WTC11 (cell line): ENCODE data around the gene ATXN7L3. TPM values are rescaled to one million over a fixed set of nuclear protein-coding genes. Genes with fewer than 3 reads are reported as not detected.

Experiments used
- ATAC-seq: fragments of 200-7000 bp; cut with Tn5 transposase; 2 replicates; pipeline ENCODE4 v1.10.0; 2021; ENCODE audit warnings: mild to moderate bottlenecking, moderate library complexity
- CTCF ChIA-PET: fragments of 300-600 bp; sonication (Branson Sonifier 250); formaldehyde crosslinking; loops from one replicate; lab custom pipeline; 2021; ENCODE audit warnings: antibody characterized with exemption; lab: Charles Lee
- POLR2A ChIA-PET: fragments of 350-600 bp; sonication (Branson Sonifier 250); formaldehyde crosslinking; loops from one replicate; lab custom pipeline; 2021; ENCODE audit warnings: antibody characterized with exemption; lab: Charles Lee
- DNase-seq: peaks from one replicate; pipeline ENCODE4 v3.0.0; 2021; ENCODE audit warnings: low spot score
- H3K27ac Mint-ChIP-seq: 2 replicates; pipeline ENCODE4 v1.8.0; 2021; ENCODE audit warnings: mixed read lengths
- H3K27me3 Mint-ChIP-seq: 2 replicates; pipeline ENCODE4 v1.8.0; 2021; ENCODE audit warnings: low read depth, mild to moderate bottlenecking, moderate library complexity, mixed read lengths
- H3K36me3 Mint-ChIP-seq: 2 replicates; pipeline ENCODE4 v1.8.0; 2021; ENCODE audit warnings: mixed read lengths
- H3K4me1 Mint-ChIP-seq: 2 replicates; pipeline ENCODE4 v1.8.0; 2022; ENCODE audit warnings: mixed read lengths
- H3K4me3 Mint-ChIP-seq: 2 replicates; pipeline ENCODE4 v1.8.0; 2021; ENCODE audit warnings: mild to moderate bottlenecking, moderate library complexity, mixed read lengths
- H3K9me3 Mint-ChIP-seq: 2 replicates; pipeline ENCODE4 v1.8.0; 2021; ENCODE audit warnings: mixed read lengths
- ATF2 ChIP-seq: sonication (generic); formaldehyde crosslinking; IDR thresholded peaks from 2 replicates; pipeline ENCODE4 v1.8.1; 2022; ENCODE audit warnings: low read depth, missing genetic modification reagents, borderline replicate concordance
- ATF3 ChIP-seq: sonication (generic); formaldehyde crosslinking; conservative IDR thresholded peaks from 2 replicates; pipeline ENCODE4 v1.8.1; 2022; ENCODE audit warnings: mild to moderate bottlenecking, missing genetic modification reagents
- ATF6 ChIP-seq: sonication (generic); formaldehyde crosslinking; IDR thresholded peaks from 2 replicates; pipeline ENCODE4 v1.8.1; 2023; ENCODE audit warnings: mild to moderate bottlenecking, missing genetic modification reagents
- CREB1 ChIP-seq: sonication (generic); formaldehyde crosslinking; IDR thresholded peaks from 2 replicates; pipeline ENCODE4 v1.8.0; 2023; ENCODE audit warnings: mild to moderate bottlenecking, missing genetic modification reagents
- FOXP4 ChIP-seq: sonication (generic); formaldehyde crosslinking; IDR thresholded peaks from 2 replicates; pipeline ENCODE4 v1.8.0; 2022; ENCODE audit warnings: mild to moderate bottlenecking, missing genetic modification reagents
- GTF2I ChIP-seq: fragments of 250-450 bp; sonication (Bioruptor Pico); conservative IDR thresholded peaks from 2 replicates; pipeline ENCODE4 v1.4.0; 2021; ENCODE audit warnings: mild to moderate bottlenecking
- IRF1 ChIP-seq: sonication (generic); formaldehyde crosslinking; IDR thresholded peaks from 2 replicates; pipeline ENCODE4 v1.8.0; 2023; ENCODE audit warnings: missing genetic modification reagents
- NFE2L1 ChIP-seq: sonication (generic); formaldehyde crosslinking; IDR thresholded peaks from 2 replicates; pipeline ENCODE4 v1.8.1; 2023; ENCODE audit warnings: missing genetic modification reagents
- SOX15 ChIP-seq: fragments of 250-450 bp; sonication (Bioruptor Pico); IDR thresholded peaks from 2 replicates; pipeline ENCODE4 v1.9.0; 2021; ENCODE audit warnings: mild to moderate bottlenecking
- SP1 ChIP-seq: sonication (generic); formaldehyde crosslinking; conservative IDR thresholded peaks from 2 replicates; pipeline ENCODE4 v1.8.1; 2022; ENCODE audit warnings: missing genetic modification reagents
- USF1 ChIP-seq: sonication (generic); formaldehyde crosslinking; IDR thresholded peaks from 2 replicates; pipeline ENCODE4 v1.8.0; 2022; ENCODE audit warnings: mild to moderate bottlenecking, missing genetic modification reagents
- ZBTB43 ChIP-seq: sonication (generic); formaldehyde crosslinking; IDR thresholded peaks from 2 replicates; pipeline ENCODE4 v1.8.1; 2023; ENCODE audit warnings: mild to moderate bottlenecking, missing genetic modification reagents
- ZNF281 ChIP-seq: sonication (generic); formaldehyde crosslinking; IDR thresholded peaks from 2 replicates; pipeline ENCODE4 v1.8.0; 2023; ENCODE audit warnings: mild to moderate bottlenecking, missing genetic modification reagents
- ZNF396 ChIP-seq: fragments of 250-450 bp; sonication (Bioruptor Pico); IDR thresholded peaks from 2 replicates; pipeline ENCODE4 v1.8.0; 2021; ENCODE audit warnings: mild to moderate bottlenecking, moderate library complexity, borderline replicate concordance
- ZNF425 ChIP-seq: fragments of 250-450 bp; sonication (Bioruptor Pico); conservative IDR thresholded peaks from 2 replicates; pipeline ENCODE4 v1.9.0; 2021; ENCODE audit warnings: mild to moderate bottlenecking
- ZNF512 ChIP-seq: sonication (generic); formaldehyde crosslinking; IDR thresholded peaks from 2 replicates; pipeline ENCODE4 v1.8.1; 2022; ENCODE audit warnings: missing genetic modification reagents, borderline replicate concordance
- ZNF671 ChIP-seq: fragments of 250-450 bp; sonication (Bioruptor Pico); IDR thresholded peaks from 2 replicates; pipeline ENCODE4 v1.8.0; 2021; ENCODE audit warnings: mild to moderate bottlenecking
- total RNA-seq: library from RNA; stranded (reverse); gene quantifications from 3 replicates; pipeline ENCODE4 v1.2.3, GENCODE V29; 2021

ATXN7L3 gene
- total RNA-seq, 1 experiment from 2014 or later = 114 TPM

- H3K9me3 Mint-ChIP-seq = no peaks in the 10 kb centered on the region
- ATAC-seq = no peak
- CTCF ChIA-PET = interaction anchor here (1.0 kb wide), 1 partner anchor 20 kb away, joined by 3 read pairs; no protein-coding TSS in a partner anchor
- TF ChIP-seq ZNF512 (CRISPR knock-in tag) (no peak), FOXP4 (CRISPR knock-in tag) (no peak), IRF1 (CRISPR knock-in tag) (no peak), SOX15 (CRISPR knock-in tag) (no peak), ATF3 (CRISPR knock-in tag) (no peak), SP1 (CRISPR knock-in tag) (no peak), ATF2 (no peak), ZNF396 (no peak), ZNF425 (no peak), USF1 (CRISPR knock-in tag) (no peak), CREB1 (CRISPR knock-in tag) (no peak), GTF2I (CRISPR knock-in tag) (no peak), ZBTB43 (CRISPR knock-in tag) (no peak), ZNF671 (no peak), ATF6 (CRISPR knock-in tag) (no peak), ZNF281 (CRISPR knock-in tag) (no peak), NFE2L1 (CRISPR knock-in tag) (no peak)
These were observed 51.9 kb downstream of the ATXN7L3 start for GRCh38 chr17:44147812-44148211.

More at GRCh38 chr17:44147812-44148211, 51.9 kb downstream of the ATXN7L3 start:
- H3K27ac Mint-ChIP-seq = no peak overlapping the region
- H3K36me3 Mint-ChIP-seq = peaks cover 59% of the 10 kb centered on the region
- POLR2A ChIA-PET = no interaction called here
- DNase-seq = no peak
- no peaks in the 10 kb centered on the region for H3K27me3 Mint-ChIP-seq
- peaks cover under 1% of the 10 kb centered on the region; the same call in 1 of the 2 replicates for H3K4me1 Mint-ChIP-seq
- H3K4me3 Mint-ChIP-seq = no peak overlapping the region
